ENCODE data around the gene PARP11.

Gene PARP11, protein sequence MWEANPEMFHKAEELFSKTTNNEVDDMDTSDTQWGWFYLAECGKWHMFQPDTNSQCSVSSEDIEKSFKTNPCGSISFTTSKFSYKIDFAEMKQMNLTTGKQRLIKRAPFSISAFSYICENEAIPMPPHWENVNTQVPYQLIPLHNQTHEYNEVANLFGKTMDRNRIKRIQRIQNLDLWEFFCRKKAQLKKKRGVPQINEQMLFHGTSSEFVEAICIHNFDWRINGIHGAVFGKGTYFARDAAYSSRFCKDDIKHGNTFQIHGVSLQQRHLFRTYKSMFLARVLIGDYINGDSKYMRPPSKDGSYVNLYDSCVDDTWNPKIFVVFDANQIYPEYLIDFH

DNA sequence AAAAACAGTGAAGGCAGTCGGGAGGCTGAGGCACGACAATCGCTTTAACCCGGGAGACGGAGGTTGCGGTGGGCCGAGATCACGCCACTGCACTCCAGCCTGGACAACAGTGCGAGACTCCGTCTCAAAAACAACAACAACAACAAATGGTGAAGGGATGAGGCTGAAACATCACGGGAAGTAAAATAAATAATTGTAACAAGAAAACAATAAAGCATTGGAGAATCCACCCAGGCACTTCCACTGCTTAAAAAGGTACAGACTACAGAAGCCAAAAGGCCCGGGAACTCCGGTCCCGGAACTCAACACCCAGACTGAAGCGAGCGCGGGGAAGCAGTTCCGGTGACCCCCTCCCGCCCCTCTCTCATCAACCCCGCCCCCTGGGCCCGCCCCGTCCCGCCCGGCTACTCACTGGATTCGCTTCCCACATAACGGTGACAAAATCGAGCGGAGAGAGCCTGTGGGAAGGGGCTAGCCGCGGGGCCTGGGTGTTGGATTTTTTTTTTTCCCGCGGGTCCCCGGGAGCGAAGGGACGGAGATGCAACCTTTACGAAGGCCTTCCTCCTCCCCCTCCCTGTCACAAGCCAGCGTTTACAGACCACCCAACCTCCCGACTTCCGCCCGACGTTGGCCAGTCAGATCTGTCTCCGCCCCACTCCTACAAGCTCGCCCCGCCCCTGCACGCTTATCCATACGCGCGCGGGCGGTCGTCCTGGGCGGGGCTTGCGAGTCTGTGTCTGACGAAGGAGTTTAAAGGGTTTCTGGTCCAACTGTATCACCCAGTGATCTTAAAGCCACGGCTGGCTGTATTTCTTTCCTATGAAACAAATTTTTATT is at the start of gene PARP11:
PARP11 (minus strand) TSS at position 600 of the 837 bp plus-strand sequence; CDS start at position 430, 170 bp downstream.
- peak; percentile 95 for DNase-seq (ENCODE audit: low read depth)

DNA sequence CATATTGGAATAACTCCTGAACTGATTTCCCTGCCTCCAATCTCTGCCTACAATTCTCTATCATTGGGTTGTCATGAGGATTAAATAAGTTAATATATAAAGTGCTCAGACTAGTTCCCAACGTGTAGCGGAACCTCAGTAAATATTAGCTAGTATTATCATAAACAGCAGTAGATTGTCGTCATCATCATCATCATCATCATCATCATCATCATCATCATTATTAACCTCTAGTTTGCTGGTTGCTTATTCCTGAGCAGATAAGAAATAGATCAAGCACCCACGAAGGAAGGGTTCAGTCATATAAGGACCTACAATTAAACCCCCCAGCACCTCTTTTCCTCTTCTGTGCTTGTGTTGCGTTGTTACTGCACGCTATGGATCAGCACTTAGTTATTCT is 48.8 kb upstream of the PARP11 start:
- no peak for DNase-seq (ENCODE audit: low read depth)

DNA sequence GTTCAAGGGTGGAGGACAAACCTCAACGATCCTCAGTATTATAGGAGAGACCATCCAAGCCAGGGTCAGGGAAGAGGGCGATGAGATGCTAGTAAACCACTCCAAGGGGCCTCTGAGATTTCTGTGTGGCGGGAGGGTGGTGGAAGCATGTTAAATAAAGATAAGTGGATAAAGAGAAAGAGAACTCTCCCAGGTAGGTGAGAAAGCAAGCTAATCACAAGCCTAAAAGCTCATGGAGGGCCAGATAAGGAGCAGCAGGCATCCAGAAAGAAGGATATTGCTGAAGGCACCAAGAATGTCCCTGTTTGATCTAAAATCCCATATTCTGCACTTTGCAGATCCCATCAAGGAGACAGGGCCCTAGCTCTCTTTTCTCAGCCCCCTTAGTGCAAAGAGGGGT is 48.3 kb upstream of the PARP11 start:
- DNase-seq (ENCODE audit: low read depth): no peak

DNA sequence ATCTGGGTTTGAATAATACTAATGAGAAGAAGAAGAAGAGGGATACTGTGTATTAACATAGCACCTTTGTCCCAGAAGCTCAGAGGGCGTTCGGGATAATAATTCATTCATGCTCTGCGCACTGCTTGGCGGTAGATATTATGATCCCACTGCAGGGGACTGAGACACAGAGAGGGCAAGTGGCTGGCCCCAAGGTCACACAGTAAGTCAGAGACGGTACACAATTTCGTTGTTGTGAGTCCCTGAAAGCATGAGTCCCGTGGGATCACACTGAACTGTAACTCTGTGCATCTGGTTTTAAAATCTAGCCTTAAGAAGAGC is 47.9 kb upstream of the PARP11 start:
- no peak for DNase-seq (ENCODE audit: low read depth)

DNA sequence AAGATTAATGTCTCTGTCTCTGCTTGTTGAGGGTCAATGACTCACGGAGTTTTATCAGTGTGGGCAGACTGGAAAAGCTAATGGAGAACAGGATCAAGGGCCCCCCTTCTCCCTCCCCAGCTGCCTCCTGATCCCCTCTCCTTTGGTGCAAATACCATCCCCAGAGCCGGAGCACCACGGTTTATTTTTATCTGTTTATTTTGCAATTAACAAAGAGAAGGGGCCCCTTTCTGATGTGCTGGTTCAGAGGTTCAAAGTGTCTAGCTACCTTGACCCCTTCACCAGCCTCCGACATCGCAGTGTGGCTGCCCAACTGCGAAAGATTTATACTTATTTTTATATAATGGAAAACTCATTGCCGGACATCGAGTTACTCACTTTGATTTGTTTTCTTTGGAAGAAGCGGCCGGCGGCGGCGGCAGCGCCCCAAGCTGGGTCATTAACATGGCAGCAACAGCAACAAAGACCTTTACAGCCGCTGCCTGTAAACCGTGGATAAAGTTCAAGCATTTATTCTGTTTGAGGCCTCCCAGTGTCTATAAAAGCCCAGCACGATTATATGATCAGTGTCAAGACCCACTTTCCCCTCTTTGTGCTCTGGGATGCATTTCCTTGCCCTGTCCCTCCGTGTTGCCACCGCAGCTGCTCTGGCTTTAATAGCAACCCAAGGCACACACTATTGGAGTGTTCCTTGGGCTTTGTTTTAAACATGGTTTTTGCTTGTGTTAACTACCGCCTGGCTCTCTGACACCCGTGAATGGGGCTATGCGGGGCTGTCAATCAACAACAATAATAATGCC is 47.4 kb upstream of the PARP11 start:
- no peak for DNase-seq (ENCODE audit: low read depth)

DNA sequence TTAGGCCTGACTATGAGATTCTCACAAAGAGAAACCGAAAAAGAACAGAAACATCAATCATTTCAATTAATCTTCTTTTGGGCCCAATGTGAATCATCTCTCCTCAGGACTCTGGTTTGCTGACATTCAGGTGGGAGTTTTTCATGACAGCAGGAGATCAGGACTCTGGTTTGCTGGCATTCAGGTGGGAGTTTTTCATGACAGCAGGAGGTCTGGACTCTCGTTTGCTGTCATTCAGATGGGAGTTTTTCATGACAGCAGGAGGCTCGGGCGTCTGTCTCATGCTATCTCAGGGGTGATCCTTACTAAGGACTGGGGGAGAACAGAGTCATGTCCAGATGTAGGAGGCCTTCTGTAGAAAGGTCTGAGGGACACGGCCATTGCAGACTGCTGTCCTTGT is 40.1 kb upstream of the PARP11 start:
- DNase-seq (ENCODE audit: low read depth): no peak

DNA sequence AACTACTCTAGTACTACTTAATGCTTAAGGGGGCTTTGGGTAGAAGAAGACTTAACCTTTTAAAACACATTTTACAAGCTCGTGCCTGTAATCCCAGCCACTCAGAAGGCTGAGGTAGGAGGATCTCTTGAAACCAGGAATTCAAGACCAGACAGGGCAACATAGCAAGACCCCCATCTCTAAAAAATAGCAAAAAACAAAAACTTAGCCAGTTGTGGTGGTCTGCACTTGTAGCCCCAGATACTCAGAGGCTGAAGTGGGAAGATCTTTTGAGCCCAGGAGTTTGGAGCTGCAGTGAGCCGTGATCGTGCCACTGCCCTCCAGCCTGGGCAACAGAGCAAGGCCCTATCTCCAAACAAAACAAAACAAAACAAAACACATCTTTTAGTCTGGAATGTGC is 39.7 kb upstream of the PARP11 start:
- DNase-seq (ENCODE audit: low read depth): no peak

DNA sequence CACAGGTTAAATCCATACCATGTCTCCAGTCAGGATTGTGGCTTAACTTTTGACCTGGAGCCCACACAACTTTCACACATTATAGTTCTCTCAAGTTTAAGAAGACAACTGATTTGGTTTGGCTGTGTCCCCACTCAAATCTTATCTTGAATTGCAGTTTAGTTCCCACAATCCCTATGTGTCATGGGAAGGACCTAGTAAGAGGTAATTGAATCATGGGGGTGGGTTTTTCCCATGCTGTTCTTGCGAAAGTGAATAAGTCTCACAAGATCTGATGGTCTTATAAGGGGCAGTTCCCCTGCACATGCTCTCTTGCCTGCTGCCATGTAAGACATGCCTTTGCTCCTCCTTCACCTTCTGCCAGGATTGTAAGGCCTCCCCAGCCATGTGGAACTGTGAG is 38.2 kb upstream of the PARP11 start:
- no peak for DNase-seq (ENCODE audit: low read depth)

DNA sequence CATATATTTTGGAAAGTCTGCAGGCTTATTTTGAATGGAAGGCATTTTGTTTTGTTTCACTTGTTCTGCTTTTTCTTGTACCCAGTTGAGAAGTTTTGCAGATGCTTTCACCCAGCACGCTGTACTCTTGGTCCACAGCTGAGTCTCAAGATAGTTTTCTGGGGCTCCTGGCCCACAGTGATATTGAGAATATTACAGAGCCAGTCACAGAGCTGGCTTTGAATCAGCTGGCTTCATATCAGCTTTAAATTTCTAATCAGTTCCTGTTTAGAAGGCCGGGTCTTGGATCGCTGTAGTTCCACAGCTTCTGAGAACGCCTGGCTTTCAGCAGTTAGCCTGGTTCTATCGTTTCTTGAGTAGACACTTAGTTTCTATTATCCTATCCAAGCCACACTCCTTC is 32.5 kb upstream of the PARP11 start:
- no peak for DNase-seq (ENCODE audit: low read depth)

DNA sequence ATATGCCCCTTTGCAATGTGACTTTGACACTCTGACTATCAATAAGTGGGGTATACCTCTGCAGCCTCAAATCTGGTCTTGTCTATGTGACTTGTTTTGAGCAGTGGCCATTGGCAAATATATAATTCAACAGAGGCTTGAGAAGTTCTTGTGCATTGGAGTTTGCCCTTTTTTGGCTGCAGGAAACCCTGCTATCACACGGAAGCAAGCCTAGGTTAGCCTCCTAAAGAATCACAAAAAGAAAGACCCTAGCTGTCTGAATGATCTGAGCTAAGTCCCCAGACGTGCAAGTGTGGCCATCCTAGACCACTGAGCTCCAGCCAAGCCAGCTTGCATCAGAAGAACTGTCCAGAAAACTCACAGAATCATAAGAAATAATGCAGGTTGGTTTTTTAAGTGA is 31.8 kb upstream of the PARP11 start:
- no peak for DNase-seq (ENCODE audit: low read depth)

DNA sequence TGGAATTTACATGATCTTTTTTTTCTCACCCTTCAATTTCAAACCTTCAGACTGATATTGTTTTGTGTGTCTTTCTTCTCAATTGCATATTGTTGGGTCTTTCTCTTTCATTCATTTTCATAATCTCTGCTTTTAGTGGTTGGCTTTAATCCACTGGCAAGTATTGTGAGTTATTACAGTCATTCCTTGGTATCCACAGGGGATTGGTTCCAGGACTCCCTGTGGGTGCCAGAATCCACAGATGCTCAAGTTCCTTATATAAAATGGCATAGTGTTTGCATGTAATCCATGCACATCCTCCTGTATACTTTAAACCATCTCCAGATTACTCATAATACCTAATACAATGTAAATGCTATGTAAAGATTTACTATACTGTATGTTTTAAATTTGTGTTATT is 29.7 kb upstream of the PARP11 start:
- DNase-seq (ENCODE audit: low read depth): no peak

DNA sequence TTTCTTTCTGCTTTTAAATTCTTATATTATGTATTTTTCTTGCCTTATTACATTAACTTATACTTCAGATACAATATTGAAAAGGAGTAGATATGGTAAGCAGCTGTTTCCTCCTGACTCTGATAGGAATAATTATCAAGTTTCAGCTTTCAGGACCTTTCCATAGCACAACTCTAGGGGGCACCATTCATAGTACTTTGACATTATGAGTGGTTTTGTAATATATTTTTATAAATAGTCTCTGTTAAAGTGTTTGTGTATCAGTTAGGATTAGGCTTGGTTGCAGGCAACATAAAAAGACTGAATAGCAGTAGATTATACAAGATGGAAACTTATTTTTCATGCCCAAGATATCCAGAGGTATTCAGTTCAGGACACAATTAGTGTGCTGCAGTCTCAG is 27.9 kb upstream of the PARP11 start:
- DNase-seq (ENCODE audit: low read depth): no peak

DNA sequence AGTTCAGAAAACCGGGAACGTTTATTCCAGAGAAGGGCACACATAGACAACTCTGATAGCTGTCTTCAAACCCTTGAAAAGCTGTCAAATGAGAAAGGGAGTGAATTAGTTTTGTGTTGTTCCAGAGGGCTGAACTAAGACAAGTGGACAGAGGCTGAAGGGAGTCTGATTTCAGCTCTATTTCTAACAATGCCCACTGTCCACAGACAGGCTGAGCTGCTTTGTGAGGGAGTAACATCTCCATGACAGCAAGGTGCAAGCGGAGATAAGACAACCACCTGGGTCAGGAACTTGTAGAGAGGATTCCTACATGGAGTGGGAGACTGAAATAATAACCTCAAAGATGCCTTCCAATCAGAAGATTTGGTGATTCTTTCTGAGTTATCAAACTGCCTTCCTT is 25.6 kb upstream of the PARP11 start:
- DNase-seq (ENCODE audit: low read depth): no peak

DNA sequence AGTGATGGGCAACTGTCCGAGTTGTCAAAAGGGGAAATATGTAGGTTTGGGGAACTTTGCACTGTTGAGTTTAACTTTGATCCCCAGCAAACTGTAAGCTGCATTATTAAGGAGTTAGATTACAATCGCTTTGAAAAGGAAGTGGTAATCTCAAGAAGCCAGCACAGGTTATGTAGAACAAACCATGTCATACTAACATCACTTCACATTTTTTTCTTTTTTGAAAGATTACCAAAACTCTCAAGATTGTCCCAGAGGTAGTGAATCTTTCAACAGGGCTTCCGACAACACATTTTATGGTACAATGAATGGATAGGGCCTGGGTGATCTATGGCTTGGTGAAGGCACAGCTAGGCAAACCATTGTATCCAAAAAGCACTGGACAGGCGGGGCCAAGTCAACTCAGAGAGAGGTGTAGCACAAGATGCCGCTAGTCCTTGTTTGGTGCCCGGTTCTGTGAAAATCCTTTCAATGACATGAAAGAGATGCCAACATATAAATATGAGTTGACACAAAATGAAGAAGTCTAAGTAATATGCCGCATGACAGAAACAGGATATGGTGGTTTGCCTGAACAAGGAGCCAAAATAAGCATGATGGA is 24.3 kb upstream of the PARP11 start:
- DNase-seq (ENCODE audit: low read depth): no peak

DNA sequence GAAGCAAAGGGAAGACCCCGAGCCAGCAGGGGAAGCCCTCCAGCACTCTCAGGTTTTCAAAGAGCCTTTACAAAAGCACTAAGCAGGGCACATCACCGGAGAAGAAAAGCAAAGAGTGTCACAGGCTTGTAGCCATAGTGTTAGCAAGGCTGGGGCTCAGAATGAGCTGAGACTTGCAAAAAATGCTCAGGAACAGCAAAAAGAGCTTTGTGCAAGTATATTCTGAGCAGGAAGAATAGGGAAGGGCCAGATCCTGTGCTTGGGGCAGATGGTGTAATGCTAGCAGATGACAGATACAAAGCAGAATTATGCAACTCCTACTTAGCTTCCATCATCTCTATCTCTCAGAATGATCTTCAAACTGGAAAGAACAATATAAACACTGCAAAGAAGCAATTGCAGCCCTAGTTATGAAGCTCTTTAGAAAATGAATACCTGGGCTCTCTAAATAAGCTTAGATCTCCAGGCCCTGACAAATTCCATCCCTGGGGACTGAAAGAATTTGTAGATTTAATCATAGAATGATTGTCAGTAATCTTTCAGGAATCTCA is 23.7 kb upstream of the PARP11 start:
- no peak for DNase-seq (ENCODE audit: low read depth)

DNA sequence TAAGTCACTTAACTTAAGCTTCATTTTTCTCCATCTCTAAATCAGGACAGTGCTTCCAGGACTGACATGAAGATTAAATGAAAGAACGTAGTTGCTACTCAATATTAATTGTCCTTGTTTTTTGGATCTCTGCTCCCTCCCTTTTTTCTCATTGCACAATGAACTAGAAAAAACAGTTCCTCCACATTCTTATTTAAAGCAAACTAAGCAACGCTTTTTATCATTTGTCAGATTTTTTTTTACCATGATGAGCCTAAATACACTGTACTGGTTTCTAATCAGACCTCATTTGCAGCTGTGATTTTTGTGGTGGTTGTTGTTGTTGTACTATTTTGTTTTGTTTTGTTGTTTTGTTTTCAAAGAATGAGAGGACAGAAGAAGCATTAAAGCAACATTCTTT is 23.2 kb upstream of the PARP11 start:
- no peak for DNase-seq (ENCODE audit: low read depth)

DNA sequence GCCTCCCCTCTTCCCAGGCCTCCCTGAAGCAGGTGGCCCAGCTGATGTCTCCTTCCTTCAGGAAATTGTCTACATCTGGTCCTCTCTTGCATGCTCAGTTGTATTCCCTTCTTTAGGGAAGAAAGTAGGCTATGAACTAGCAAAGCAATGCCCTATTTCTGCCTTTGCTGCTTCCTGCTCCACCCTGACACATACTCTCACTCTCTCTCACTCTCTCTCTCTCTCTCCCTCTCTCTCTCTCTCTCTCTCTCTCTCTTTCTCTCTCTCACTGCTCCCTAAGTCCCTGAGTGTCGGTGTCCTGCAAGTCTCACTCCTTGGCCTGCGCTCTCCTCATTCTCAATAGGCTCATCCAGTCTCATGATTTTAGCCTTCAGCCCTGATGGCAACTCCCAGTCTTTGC is 19.4 kb upstream of the PARP11 start:
- no peak for DNase-seq (ENCODE audit: low read depth)

DNA sequence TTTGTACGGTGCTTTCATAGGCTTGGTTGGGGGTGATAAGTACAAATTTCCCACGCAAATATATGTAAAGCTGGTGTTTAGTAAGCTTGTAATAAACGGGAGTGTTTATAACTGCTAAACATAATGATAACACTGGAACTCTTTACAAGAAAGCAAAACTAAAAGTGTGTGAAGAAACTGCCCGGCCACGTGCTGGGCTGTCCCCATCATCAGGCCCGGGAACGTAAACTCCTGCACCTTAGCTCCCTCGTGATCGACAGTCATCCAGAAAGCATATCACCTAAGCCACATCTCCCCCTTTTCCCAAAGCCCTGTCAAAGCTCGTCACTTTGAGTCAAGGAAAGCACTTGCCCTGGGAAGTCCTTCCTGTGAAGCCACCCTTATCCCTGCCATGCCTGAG is 18.0 kb upstream of the PARP11 start:
- DNase-seq (ENCODE audit: low read depth): no peak

DNA sequence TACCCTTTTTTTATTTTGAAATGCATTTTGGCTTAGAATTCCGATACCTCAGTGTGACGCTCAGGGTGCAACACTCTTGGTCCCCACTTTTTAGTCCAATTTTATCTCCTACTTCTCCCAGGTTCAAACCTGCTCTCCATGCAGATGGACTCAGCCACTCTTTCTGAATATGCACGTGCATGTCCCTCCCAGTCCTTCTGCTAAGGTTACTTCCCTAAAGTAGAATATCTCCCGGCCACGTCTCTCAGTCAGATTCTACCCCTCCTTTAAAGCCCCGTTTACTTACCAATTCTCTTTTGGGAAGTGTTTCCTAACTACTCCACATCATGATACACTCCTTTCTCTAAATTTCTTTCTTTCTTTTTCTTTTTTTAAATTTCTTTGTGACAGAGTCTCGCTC is 15.5 kb upstream of the PARP11 start:
- DNase-seq (ENCODE audit: low read depth): no peak

DNA sequence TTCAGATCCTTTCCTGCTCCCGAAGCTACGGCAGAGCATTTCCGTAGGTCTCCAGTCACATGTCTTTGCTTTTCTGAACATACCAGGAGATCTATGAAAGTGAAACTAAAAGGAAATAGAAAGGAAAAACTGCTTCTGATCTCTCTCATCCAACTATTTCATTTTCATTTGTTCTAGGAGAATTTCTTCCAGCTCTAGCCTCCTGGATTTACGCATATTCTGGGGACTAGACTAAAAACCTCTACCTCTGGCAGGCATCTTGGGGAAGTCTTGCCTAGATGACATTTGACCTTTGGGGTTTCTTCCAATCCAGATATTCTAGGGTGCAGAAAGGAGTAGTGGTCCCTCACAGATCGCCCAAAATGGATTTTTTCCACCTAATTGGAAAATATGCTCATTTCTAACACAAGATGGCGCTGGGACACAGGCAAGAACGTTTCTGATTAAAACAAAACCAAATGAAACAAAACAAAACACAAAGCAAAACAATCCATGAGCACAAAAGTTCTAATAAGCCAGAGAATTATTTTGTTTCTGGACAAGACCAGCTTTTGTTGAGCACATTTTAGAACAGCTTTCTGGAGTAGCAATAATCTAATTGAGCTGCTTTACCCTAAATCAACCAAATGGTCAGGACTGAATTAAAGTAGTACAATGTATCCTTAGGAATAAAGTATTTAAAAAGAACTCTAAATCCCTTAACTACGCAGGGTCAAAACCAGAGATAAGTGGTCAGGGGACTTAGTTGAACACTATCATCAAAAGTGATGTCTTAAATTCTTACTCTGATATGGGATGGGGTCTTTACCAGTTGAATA is 12.3 kb upstream of the PARP11 start:
- DNase-seq (ENCODE audit: low read depth): peak; percentile 36

DNA sequence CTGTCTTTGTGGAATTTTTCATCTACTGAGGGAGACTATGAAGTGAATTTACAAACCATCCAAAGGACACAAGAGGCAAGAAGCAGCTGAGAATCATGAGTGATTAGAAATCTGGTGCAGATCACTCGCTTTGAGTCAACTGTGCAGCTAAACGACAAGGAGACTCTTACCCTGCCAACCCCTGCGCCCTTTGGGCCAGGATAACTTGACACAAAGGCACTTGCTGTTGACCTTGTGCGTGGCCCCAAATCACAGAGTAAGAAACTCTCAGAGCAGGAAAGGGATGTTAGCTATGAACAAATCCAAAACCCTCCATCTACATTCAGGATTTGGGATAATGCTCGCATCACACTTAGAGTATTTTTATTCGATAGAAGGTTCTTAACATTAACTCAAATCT is 11.5 kb upstream of the PARP11 start:
- DNase-seq (ENCODE audit: low read depth): no peak

All from fibroblast of gingiva (primary cell).